B cell (primary cell): ENCODE results near the gene CRYBA4. TPM values are rescaled to one million over a fixed set of nuclear protein-coding genes. Genes with fewer than 3 reads are reported as not detected.

Source experiments
- ATAC-seq: fragments of 200-7000 bp; cut with Tn5 transposase; one replicate; pipeline ENCODE4 v1.10.0; 2021; ENCODE audit warnings: low read depth, mild to moderate bottlenecking, moderate number of reproducible peaks, moderate library complexity
- CTCF ChIA-PET: fragments of 350-600 bp; sonication (Branson Sonifier 250); formaldehyde crosslinking; loops from one replicate; lab custom pipeline; 2021; ENCODE audit warnings: antibody characterized with exemption, inconsistent platforms; lab: Charles Lee
- POLR2A ChIA-PET: fragments of 350-600 bp; sonication (Branson Sonifier 250); formaldehyde crosslinking; loops from one replicate; lab custom pipeline; 2021; ENCODE audit warnings: antibody characterized with exemption; lab: Charles Lee
- DNase-seq: peaks from one replicate; pipeline ENCODE4 v3.0.0; 2013
- H2AFZ ChIP-seq: 2 replicates; pipeline ENCODE4 v1.6.1; 2012; ENCODE audit warnings: mild to moderate bottlenecking, low read depth, low read length; ENCODE audit not compliant: insufficient read depth, poor library complexity, severe bottlenecking
- H3K27ac ChIP-seq, 2 donors: 1 replicate in 1 of 2; 2 replicates in 1 of 2; pipeline ENCODE4 v1.5.1; 2012 to 2013; ENCODE audit warnings: low read length in 2 of 2, mild to moderate bottlenecking in 2 of 2, moderate library complexity in 1 of 2
- H3K27me3 ChIP-seq, 4 experiments: fragments of 200-600 bp in 1 of 4; sonication (generic) in 1 of 4; replicated peaks in 1 of 4; 1 replicate in 2 of 4; 2 replicates in 2 of 4; pipeline versions ENCODE4 v1.6.1 to v1.7.0; 2013 to 2016; ENCODE audit warnings: low read length in 3 of 4, mild to moderate bottlenecking in 2 of 4, mixed read lengths in 1 of 4, moderate library complexity in 1 of 4; ENCODE audit not compliant: insufficient read depth in 4 of 4, control insufficient read depth in 3 of 4; ENCODE audit errors: control extremely low read depth in 1 of 4
- H3K36me3 ChIP-seq, 2 experiments: replicated peaks in 1 of 2; 1 replicate in 1 of 2; 2 replicates in 1 of 2; pipeline versions ENCODE4 v1.6.1 to v1.7.1; 2013; ENCODE audit warnings: low read length in 1 of 2; ENCODE audit not compliant: insufficient read depth in 2 of 2, control insufficient read depth in 1 of 2; ENCODE audit errors: control extremely low read depth in 1 of 2, extremely low read depth in 1 of 2
- H3K4me1 ChIP-seq, 2 donors: fragments of 200-600 bp in 1 of 2; sonication (generic) in 1 of 2; 1 replicate in 1 of 2; 2 replicates in 1 of 2; pipeline versions ENCODE4 v1.5.1 to v1.6.1; 2013 to 2017; ENCODE audit warnings: low read length in 2 of 2; ENCODE audit not compliant: control insufficient read depth in 2 of 2, insufficient read depth in 2 of 2
- H3K4me2 ChIP-seq: replicated peaks from 2 replicates; pipeline ENCODE3; 2012; ENCODE audit warnings: mild to moderate bottlenecking, low read depth, low read length; ENCODE audit not compliant: poor library complexity, severe bottlenecking
- H3K4me3 ChIP-seq, 5 experiments: fragments of 200-600 bp in 1 of 5; sonication (generic) in 1 of 5; 1 replicate in 3 of 5; 2 replicates in 2 of 5; pipeline versions ENCODE4 v1.5.1 to v1.7.0; 2011 to 2016; ENCODE audit warnings: low read length in 4 of 5, mild to moderate bottlenecking in 4 of 5, low read depth in 2 of 5, control low read depth in 1 of 5, moderate library complexity in 1 of 5; ENCODE audit not compliant: insufficient read depth in 1 of 5; ENCODE audit errors: control extremely low read depth in 1 of 5, extremely low read depth in 1 of 5
- H3K79me2 ChIP-seq: fragments of 200-600 bp; sonication (generic); one replicate; pipeline ENCODE4 v1.6.0; 2016; ENCODE audit warnings: low read length; ENCODE audit not compliant: control insufficient read depth, insufficient read depth
- H3K9ac ChIP-seq: fragments of 200-600 bp; sonication (generic); 2 replicates; pipeline ENCODE4 v1.6.1; 2017; ENCODE audit warnings: mild to moderate bottlenecking, low read length, moderate library complexity
- H3K9me3 ChIP-seq, 3 donors: one replicate each; pipeline versions ENCODE4 v1.6.1 to v1.7.1; 2013; ENCODE audit warnings: low read length in 2 of 3; ENCODE audit not compliant: control insufficient read depth in 2 of 3, insufficient read depth in 1 of 3; ENCODE audit errors: control extremely low read depth in 1 of 3
- H4K20me1 ChIP-seq: 2 replicates; pipeline ENCODE4 v1.6.0; 2012; ENCODE audit warnings: mild to moderate bottlenecking, low read length; ENCODE audit not compliant: insufficient read depth, control insufficient read depth, poor library complexity, severe bottlenecking
- H3K27ac Mint-ChIP-seq: one replicate; pipeline ENCODE4 v1.8.0; 2021; ENCODE audit warnings: mixed read lengths
- H3K27me3 Mint-ChIP-seq: one replicate; pipeline ENCODE4 v1.8.0; 2021; ENCODE audit warnings: mixed read lengths
- H3K4me1 Mint-ChIP-seq: one replicate; pipeline ENCODE4 v1.8.0; 2021; ENCODE audit warnings: mixed read lengths
- H3K4me3 Mint-ChIP-seq: one replicate; pipeline ENCODE4 v1.8.0; 2021; ENCODE audit warnings: mixed read lengths
- H3K9me3 Mint-ChIP-seq: one replicate; pipeline ENCODE4 v1.8.0; 2022; ENCODE audit warnings: mixed read lengths; ENCODE audit not compliant: insufficient read depth
- CTCF ChIP-seq: fragments of 200-600 bp; IDR thresholded peaks from one replicate; pipeline ENCODE4 v1.8.0; 2022; ENCODE audit warnings: antibody characterized with exemption, mild to moderate bottlenecking
- EZH2 ChIP-seq: IDR thresholded peaks from 2 replicates; pipeline ENCODE4 v1.6.1; 2012; ENCODE audit warnings: borderline replicate concordance, low read depth, mild to moderate bottlenecking, moderate library complexity, low read length; ENCODE audit not compliant: insufficient read depth, poor library complexity, severe bottlenecking
- WGBS: methylation state at CpG from one replicate; pipeline ENCODE4 v1.1.5; 2013; ENCODE audit warnings: missing lambda C conversion rate; ENCODE audit not compliant: insufficient coverage; 5-methylcytosine and 5-hydroxymethylcytosine counted together
- intact Hi-C: fragments of 100-400 bp; cut with micrococcal nuclease; formaldehyde crosslinking; loops from one replicate; pipeline ENCODE4 v1.10.0; 2022
- polyA plus RNA-seq: library from polyadenylated mRNA; depleted of rRNA; stranded (reverse); fragments of >200 nt; gene quantifications from 2 replicates; pipeline ENCODE4 v1.2.3, GENCODE V29; 2012
- total RNA-seq, 2 donors: library from RNA; stranded (reverse); fragments of 120-200 nt in 1 of 2; gene quantifications; 1 replicate in 1 of 2; 2 replicates in 1 of 2; pipeline versions ENCODE4 v1.2.3 to v1.2.4, GENCODE V29; 2013 to 2022

Gene CRYBA4
- total and polyA plus RNA-seq, 2 donors (not counting 1 experiment from before 2014, with no cell fraction given) = not detected

GRCh38 chr22:26610072-26610958 lies 11.4 kb upstream of the CRYBA4 start:
- H3K9ac ChIP-seq = no peak overlapping the region
- H3K4me1 ChIP-seq = peaks cover 13 to 24% of the 10 kb centered on the region in 2 donors
- ATAC-seq = no peak
- H3K27me3 ChIP-seq = peaks cover 0 to 3% (median 0%) of the 10 kb centered on the region in 4 experiments
- Mint-ChIP-seq H3K4me3 (no peak overlapping the region), H3K4me1 (peaks cover 26% of the 10 kb centered on the region), H3K27ac (peak overlapping the region; percentile 41), H3K9me3 (no peaks in the 10 kb centered on the region), H3K27me3 (peaks cover 6% of the 10 kb centered on the region)
- 68% methylated on average over 11 of the region's 12 CpGs for WGBS
- TF ChIP-seq EZH2 (no peak), CTCF (no peak)
- ChIA-PET POLR2A (no interaction called here), CTCF (no interaction called here)
- H2AFZ ChIP-seq = peak overlapping the region; percentile 36
- no peak for DNase-seq
- no peaks in the 10 kb centered on the region for H3K79me2 ChIP-seq
- no peaks in the 10 kb centered on the region for H4K20me1 ChIP-seq
- no peak overlapping the region for H3K27ac ChIP-seq
- intact Hi-C loops = no loop called here
- peak overlapping the region; percentile 10 for H3K4me2 ChIP-seq
- H3K36me3 ChIP-seq = no peaks in the 10 kb centered on the region
- no peak overlapping the region for H3K4me3 ChIP-seq
- H3K9me3 ChIP-seq = no peaks in the 10 kb centered on the region

- TF ChIP-seq CTCF = no peak
- no peak for TF ChIP-seq EZH2
- ChIA-PET POLR2A (no interaction called here), CTCF (no interaction called here)
- H4K20me1 ChIP-seq = no peaks in the 10 kb centered on the region
- H2AFZ ChIP-seq = no peak overlapping the region
- DNase-seq = no peak
- peaks cover 18 to 31% of the 10 kb centered on the region in 2 donors for H3K4me1 ChIP-seq
- Mint-ChIP-seq H3K27me3 (peaks cover 6% of the 10 kb centered on the region), H3K4me3 (no peak overlapping the region), H3K27ac (no peak overlapping the region), H3K4me1 (peaks cover 30% of the 10 kb centered on the region), H3K9me3 (no peaks in the 10 kb centered on the region)
- H3K27ac ChIP-seq = no peak overlapping the region
- no peak for ATAC-seq
- H3K36me3 ChIP-seq = no peaks in the 10 kb centered on the region
- no peak overlapping the region for H3K4me2 ChIP-seq
- H3K9me3 ChIP-seq = no peaks in the 10 kb centered on the region
- 71% methylated on average over 1 of the region's 2 CpGs for WGBS
- H3K27me3 ChIP-seq = peaks cover 0 to 4% (median 0%) of the 10 kb centered on the region in 4 experiments
- H3K4me3 ChIP-seq = no peak overlapping the region
- H3K9ac ChIP-seq = no peak overlapping the region
- H3K79me2 ChIP-seq = no peaks in the 10 kb centered on the region
- intact Hi-C loops = no loop called here
Measured at GRCh38 chr22:26610996-26611395, 10.8 kb upstream of the CRYBA4 start.
